Endothelial cell of umbilical vein (primary cell): ENCODE results near the gene PCDH15. TPM values are rescaled to one million over a fixed set of nuclear protein-coding genes. Genes with fewer than 3 reads are reported as not detected.

Source experiments
- BruUV-seq: library from RNA; stranded (reverse); fragments of 400-500 nt; replicated peaks from 2 replicates; lab custom pipeline; 2021; lab: Mats Ljungman, UMichigan
- CTCF ChIA-PET: fragments of 300-600, 350-600 bp; sonication (Branson Sonifier 250); formaldehyde crosslinking; loops from one replicate; lab custom pipeline; 2021; ENCODE audit warnings: antibody characterized with exemption, inconsistent platforms; lab: Charles Lee
- POLR2A ChIA-PET: fragments of 300-600, 350-600 bp; sonication (Branson Sonifier 250); formaldehyde crosslinking; loops from one replicate; lab custom pipeline; 2021; ENCODE audit warnings: antibody characterized with exemption, inconsistent platforms; lab: Charles Lee
- DNase-seq: peaks from one replicate; pipeline ENCODE4 v3.0.0-alpha.2; 2011; ENCODE audit warnings: low read depth, low spot score
- FAIRE-seq: peaks from 2 replicates; lab custom pipeline; 2011; peaks lifted over from hg19 to GRCh38; lab: Jason Lieb, UNC
- H2AFZ ChIP-seq: 2 replicates; pipeline ENCODE4 v1.6.0; 2012; ENCODE audit warnings: low read depth, low read length, control low read depth, inconsistent platforms
- H3K27ac ChIP-seq: 2 replicates; pipeline ENCODE4 v1.5.1; 2011; ENCODE audit warnings: low read depth, mild to moderate bottlenecking, control low read depth, low read length, moderate library complexity; ENCODE audit not compliant: insufficient read depth
- H3K27me3 ChIP-seq, 2 experiments: 2 replicates each; pipeline versions ENCODE4 v1.6.0 to v1.6.1; 2011; ENCODE audit warnings: low read length in 2 of 2, mixed read lengths in 1 of 2; ENCODE audit not compliant: control insufficient read depth in 2 of 2, insufficient read depth in 2 of 2
- H3K36me3 ChIP-seq, 2 experiments: 2 replicates in 1 of 2; 3 replicates in 1 of 2; pipeline ENCODE4 v1.5.1; 2011; ENCODE audit warnings: low read length in 2 of 2, mild to moderate bottlenecking in 1 of 2, moderate library complexity in 1 of 2; ENCODE audit not compliant: control insufficient read depth in 2 of 2, insufficient read depth in 2 of 2; ENCODE audit errors: extremely low read depth in 1 of 2
- H3K4me1 ChIP-seq: 3 replicates; pipeline ENCODE4 v1.5.1; 2011; ENCODE audit warnings: mild to moderate bottlenecking, low read length; ENCODE audit not compliant: control insufficient read depth, insufficient read depth; ENCODE audit errors: extremely low read depth
- H3K4me2 ChIP-seq: 2 replicates; pipeline ENCODE4 v1.6.1; 2011; ENCODE audit warnings: low read length, control low read depth, mixed read lengths; ENCODE audit not compliant: insufficient read depth
- H3K4me3 ChIP-seq, 3 experiments: fragments of 200-600 bp in 1 of 3; sonication (generic), shearing (Covaris generic) in 1 of 3; replicated peaks in 1 of 3; 2 replicates each; pipeline ENCODE4 v1.5.1; 2011 to 2016; ENCODE audit warnings: control low read depth in 3 of 3, low read length in 3 of 3, mild to moderate bottlenecking in 2 of 3, inconsistent platforms in 1 of 3, low read depth in 1 of 3, moderate library complexity in 1 of 3; ENCODE audit not compliant: insufficient read depth in 1 of 3
- H3K79me2 ChIP-seq: 2 replicates; pipeline ENCODE4 v1.6.0; 2012; ENCODE audit warnings: low read length, inconsistent platforms; ENCODE audit not compliant: control insufficient read depth, insufficient read depth
- H3K9ac ChIP-seq: replicated peaks from 2 replicates; pipeline ENCODE3; 2011; ENCODE audit warnings: low read length, control low read depth; ENCODE audit not compliant: insufficient read depth; ENCODE audit errors: extremely low read depth
- H3K9me1 ChIP-seq: replicated peaks from 3 replicates; pipeline ENCODE4 v1.6.0; 2011; ENCODE audit warnings: mild to moderate bottlenecking, low read length; ENCODE audit not compliant: control insufficient read depth, insufficient read depth; ENCODE audit errors: extremely low read depth
- H3K9me3 ChIP-seq: replicated peaks from 2 replicates; pipeline ENCODE4 v1.5.1; 2012; ENCODE audit warnings: low read length, inconsistent platforms; ENCODE audit not compliant: control insufficient read depth, insufficient read depth
- H4K20me1 ChIP-seq: replicated peaks from 2 replicates; pipeline ENCODE3; 2011; ENCODE audit warnings: mild to moderate bottlenecking, low read length; ENCODE audit not compliant: control insufficient read depth, insufficient read depth; ENCODE audit errors: extremely low read depth
- CTCF ChIP-seq, 2 donors: IDR thresholded peaks; 1 replicate in 1 of 2; 2 replicates in 1 of 2; pipeline ENCODE4 v1.5.1; 2011; ENCODE audit warnings: low read length in 2 of 2, mild to moderate bottlenecking in 2 of 2, moderate library complexity in 2 of 2, control low read depth in 1 of 2, inconsistent platforms in 1 of 2, low read depth in 1 of 2; ENCODE audit not compliant: insufficient read depth in 1 of 2; ENCODE audit errors: extremely low read depth in 1 of 2
- EZH2 ChIP-seq: IDR thresholded peaks from 2 replicates; pipeline ENCODE4 v1.6.1; 2012; ENCODE audit warnings: borderline replicate concordance, low read depth, mild to moderate bottlenecking, moderate library complexity, low read length, inconsistent platforms; ENCODE audit not compliant: severe bottlenecking
- FOS ChIP-seq: IDR thresholded peaks from 2 replicates; pipeline ENCODE4 v1.6.1; 2011; ENCODE audit warnings: mild to moderate bottlenecking, low read length, moderate library complexity, borderline replicate concordance; ENCODE audit not compliant: insufficient read depth
- GATA2 ChIP-seq: IDR thresholded peaks from 2 replicates; pipeline ENCODE4 v1.7.0; 2011; ENCODE audit warnings: low read depth, mild to moderate bottlenecking, moderate library complexity, mixed read lengths, low read length; ENCODE audit not compliant: insufficient read length, insufficient read depth
- JUN ChIP-seq: IDR thresholded peaks from 2 replicates; pipeline ENCODE4 v1.6.1; 2011; ENCODE audit warnings: borderline replicate concordance, low read depth; ENCODE audit not compliant: insufficient read length, insufficient read depth
- MYC ChIP-seq: IDR thresholded peaks from one replicate; pipeline ENCODE4 v1.6.1; 2011; ENCODE audit warnings: mild to moderate bottlenecking, low read depth, low read length
- POLR2A ChIP-seq: IDR thresholded peaks from 2 replicates; pipeline ENCODE4 v1.6.1; 2012; ENCODE audit warnings: low read depth, mild to moderate bottlenecking, control low read depth, low read length
- POLR2AphosphoS5 ChIP-seq: IDR thresholded peaks from 2 replicates; pipeline ENCODE4 v1.6.1; 2012; ENCODE audit warnings: low read depth, mild to moderate bottlenecking, control low read depth, low read length, moderate library complexity; ENCODE audit not compliant: insufficient read depth
- dilution Hi-C: fragments of 300-500 bp; cut with MboI; formaldehyde crosslinking; loops from one replicate; pipeline ENCODE4 v1.15.0; 2019; ENCODE audit warnings: low sequenced_read_pairs; ENCODE audit not compliant: extremely low pct_ligation_motif_present
- intact Hi-C: fragments of 100-400 bp; cut with micrococcal nuclease; formaldehyde crosslinking; loops from one replicate; pipeline ENCODE4 v1.10.0; 2022
- polyA plus RNA-seq, 4 experiments: library from polyadenylated mRNA; depleted of rRNA in 3 of 4; stranded (reverse) in 3 of 4; unstranded in 1 of 4; fragments of >200 nt; gene quantifications; 2 replicates each; pipeline versions ENCODE4 v1.2.1 to v1.2.3, GENCODE V29; 2011 to 2012; ENCODE audit warnings: missing spikeins in 1 of 4
- total RNA-seq: library from RNA; stranded (reverse); gene quantifications from 2 replicates; pipeline ENCODE4 v1.2.3, GENCODE V29; 2021
- TF ChIP-seq, protein P1 (sequence below): IDR thresholded peaks from 2 replicates; pipeline ENCODE4 v1.6.1; 2011; ENCODE audit not compliant: insufficient read depth, insufficient read length

The PCDH15 gene
- total and polyA plus RNA-seq, 2 donors (not counting 3 experiments of a cell fraction or from before 2014, with no cell fraction given) = 0.04 TPM; not detected in 1

- Histone ChIP-seq H3K9ac (no peak overlapping the region), H3K4me3 (no peak overlapping the region), H3K9me3 (no peaks in the 10 kb centered on the region), H3K79me2 (no peaks in the 10 kb centered on the region), H3K4me2 (no peak overlapping the region), H3K36me3 (no peaks in the 10 kb centered on the region), H2AFZ (no peak overlapping the region), H3K4me1 (no peaks in the 10 kb centered on the region), H3K27ac (no peak overlapping the region), H3K9me1 (no peaks in the 10 kb centered on the region), H3K27me3 (no peaks in the 10 kb centered on the region), H4K20me1 (no peaks in the 10 kb centered on the region)
- no peak for FAIRE-seq
- CTCF ChIA-PET = interaction anchor here (2.1 kb wide), 1 partner anchor 12 kb away, joined by 10 read pairs; no protein-coding TSS in a partner anchor
- no peak for DNase-seq
- intact Hi-C loops = no loop called here
- TF ChIP-seq, protein P1, sequence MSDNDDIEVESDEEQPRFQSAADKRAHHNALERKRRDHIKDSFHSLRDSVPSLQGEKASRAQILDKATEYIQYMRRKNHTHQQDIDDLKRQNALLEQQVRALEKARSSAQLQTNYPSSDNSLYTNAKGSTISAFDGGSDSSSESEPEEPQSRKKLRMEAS = no peak
- TF ChIP-seq MYC (no peak), FOS (no peak), JUN (no peak), POLR2A (no peak), GATA2 (no peak), POLR2AphosphoS5 (no peak), CTCF (IDR thresholded peaks at IDR 0.05; ENCODE audit: extremely low read depth in 1 of 2, insufficient read depth in 1 of 2, low read depth in 1 of 2, low read length in 2 of 2) (no peak), EZH2 (no peak)
- POLR2A ChIA-PET = no interaction called here
- BruUV-seq = no TSS peak
- dilution Hi-C loops = no loop called here
These were observed 680.2 kb downstream of the PCDH15 start for GRCh38 chr10:54120806-54121205.
